Measurements from ENCODE around the gene ARHGAP18.

The ARHGAP18 gene

GRCh38 chr6:129644567-129645015 is 65.4 kb downstream of the ARHGAP18 start:
- DNase-seq, result no peak

- DNase-seq, result no peak
These were observed 66.0 kb downstream of the ARHGAP18 start for GRCh38 chr6:129643968-129644367.

DNA sequence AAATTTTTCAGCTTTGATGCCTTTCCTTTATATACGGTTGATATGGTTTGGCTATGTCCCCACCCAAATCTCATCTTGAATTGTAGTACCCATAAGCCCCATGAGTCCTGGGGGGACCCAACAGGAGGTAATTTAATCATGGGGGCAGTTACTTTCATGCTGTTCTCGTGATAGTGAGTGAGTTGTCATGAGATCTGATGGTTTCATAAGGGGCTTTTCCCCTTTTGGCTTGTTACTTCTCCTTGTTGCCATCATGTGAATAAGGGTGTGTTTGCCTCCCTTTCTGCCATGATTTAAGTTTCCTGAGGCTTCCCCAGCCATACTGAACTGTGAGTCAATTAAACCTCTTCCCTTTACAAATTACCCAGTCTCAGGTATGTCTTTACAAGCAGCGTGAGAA is 66.8 kb downstream of the ARHGAP18 start:
- DNase-seq, result no peak

- no peak for DNase-seq
These were observed 67.7 kb downstream of the ARHGAP18 start for GRCh38 chr6:129642322-129642721.

DNA sequence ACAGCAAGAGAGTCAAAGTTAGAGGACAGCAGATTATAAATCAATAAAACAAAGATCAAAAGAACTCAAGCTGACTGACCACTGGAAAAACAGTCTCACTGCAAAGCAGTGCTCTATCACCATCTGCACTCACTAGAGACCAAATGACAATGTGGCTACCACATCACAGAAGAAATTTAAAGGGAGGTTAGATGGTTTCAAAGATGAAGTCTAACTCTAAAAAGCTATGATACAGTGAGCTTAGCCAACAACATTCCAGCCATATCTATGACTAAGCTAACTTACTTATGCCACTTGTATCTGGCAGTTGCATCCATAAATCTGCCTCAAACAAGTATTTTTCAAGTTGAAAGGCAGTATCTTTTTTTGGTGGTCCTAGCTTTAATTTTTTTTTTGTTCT is 68.6 kb downstream of the ARHGAP18 start:
- DNase-seq, result no peak

- DNase-seq, result no peak
These were observed 71.3 kb downstream of the ARHGAP18 start for GRCh38 chr6:129638686-129639085.

GRCh38 chr6:129638055-129638684 is 71.8 kb downstream of the ARHGAP18 start:
- no peak for DNase-seq

DNA sequence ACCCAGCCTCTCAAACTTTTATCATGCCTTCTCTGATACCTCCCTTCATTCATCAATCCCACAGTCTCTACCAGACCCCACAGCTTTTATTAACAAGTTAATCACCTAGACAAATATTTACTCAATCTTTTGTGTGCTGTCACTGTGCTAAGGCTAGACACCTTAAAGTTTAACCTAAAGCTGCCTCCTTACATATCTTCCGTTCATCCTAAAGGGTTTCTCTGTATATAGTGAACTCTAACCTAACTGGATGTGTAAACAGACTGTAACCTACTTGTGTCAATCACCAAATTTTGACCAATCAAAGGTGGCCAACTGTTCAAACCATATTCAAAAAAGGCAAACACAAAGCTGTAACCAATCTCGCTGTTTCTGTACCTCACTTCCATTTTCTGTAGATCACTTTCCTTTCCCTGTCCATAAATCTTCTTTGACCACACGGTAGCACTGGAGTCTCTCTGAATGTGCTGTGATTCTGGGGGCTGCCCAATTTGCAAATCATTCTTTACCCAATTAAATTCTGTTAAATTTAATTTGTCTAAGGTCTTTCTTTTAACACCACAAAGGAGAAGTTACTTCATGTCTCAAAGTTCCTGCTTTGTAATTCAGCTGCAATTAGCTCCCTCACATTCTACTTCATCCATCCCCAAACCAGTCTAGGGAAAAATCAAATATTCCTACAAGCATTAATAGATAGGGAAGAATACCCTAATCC is 72.5 kb downstream of the ARHGAP18 start:
- DNase-seq, result no peak

- DNase-seq, result no peak
These were observed 74.4 kb downstream of the ARHGAP18 start for GRCh38 chr6:129635396-129636130.

DNA sequence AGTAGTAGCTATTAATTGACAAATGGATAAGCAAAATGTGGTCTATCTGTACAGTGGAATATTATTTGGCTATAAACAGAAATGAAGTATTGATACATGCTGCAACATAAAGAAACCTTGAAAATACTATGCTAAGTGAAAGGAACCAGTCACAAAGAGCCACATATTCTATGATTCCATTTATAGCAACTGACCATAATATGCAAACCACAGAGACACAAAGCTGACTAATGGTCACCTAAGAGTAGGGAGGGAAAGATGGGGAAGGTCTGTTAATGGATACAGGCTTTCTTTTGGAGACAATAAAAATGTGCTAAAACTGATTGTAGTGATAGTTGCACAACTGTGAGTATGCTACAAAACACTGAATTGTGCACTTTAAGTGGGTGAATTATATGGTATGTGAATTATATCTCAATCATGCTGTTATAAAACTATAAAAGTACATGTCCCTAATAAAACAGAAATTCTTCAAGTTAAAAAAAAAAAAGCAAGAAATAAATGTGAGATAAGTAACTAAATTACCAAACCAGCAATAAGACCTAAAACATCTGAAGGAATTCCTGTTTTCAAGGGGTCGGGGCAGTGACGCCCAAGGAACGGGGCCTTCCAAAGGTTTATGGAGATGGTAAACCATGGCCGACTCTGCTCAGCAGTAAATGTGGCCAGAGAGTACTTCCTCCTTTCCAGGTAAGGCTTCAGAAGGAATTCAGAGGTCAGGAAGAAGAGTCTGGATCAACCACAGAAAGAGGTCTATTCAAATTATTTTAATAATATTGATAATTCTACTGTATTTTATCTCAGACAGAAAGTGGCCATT is 75.4 kb downstream of the ARHGAP18 start:
- DNase-seq, result no peak

- DNase-seq, result no peak
These were observed 76.4 kb downstream of the ARHGAP18 start for GRCh38 chr6:129633529-129633928.

GRCh38 chr6:129632172-129632613 is 77.8 kb downstream of the ARHGAP18 start:
- DNase-seq, result no peak

DNA sequence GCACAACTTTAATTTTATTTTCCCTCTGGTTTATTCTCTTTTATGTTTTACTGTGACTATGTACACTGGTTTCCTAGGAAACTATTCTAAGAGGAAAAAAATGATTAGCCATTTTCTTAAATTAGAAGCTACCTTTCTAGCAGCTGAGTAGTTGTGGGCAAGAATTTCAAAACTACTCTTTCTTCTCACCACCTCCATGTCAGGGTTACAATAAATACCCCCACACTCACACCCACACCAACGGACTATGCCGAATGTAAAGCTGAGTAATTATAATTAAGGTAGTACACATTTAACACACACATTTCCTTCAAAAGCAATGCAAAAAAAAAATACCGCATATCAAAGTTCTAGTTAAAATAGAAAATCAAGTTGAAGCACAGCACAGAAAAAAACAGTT is 78.9 kb downstream of the ARHGAP18 start:
- DNase-seq, result no peak

- no peak for DNase-seq
These were observed 79.4 kb downstream of the ARHGAP18 start for GRCh38 chr6:129630596-129630995.

- no peak for DNase-seq
These were observed 81.7 kb downstream of the ARHGAP18 start for GRCh38 chr6:129628101-129628815.

- no peak for DNase-seq
These were observed 85.5 kb downstream of the ARHGAP18 start for GRCh38 chr6:129624488-129624887.

DNA sequence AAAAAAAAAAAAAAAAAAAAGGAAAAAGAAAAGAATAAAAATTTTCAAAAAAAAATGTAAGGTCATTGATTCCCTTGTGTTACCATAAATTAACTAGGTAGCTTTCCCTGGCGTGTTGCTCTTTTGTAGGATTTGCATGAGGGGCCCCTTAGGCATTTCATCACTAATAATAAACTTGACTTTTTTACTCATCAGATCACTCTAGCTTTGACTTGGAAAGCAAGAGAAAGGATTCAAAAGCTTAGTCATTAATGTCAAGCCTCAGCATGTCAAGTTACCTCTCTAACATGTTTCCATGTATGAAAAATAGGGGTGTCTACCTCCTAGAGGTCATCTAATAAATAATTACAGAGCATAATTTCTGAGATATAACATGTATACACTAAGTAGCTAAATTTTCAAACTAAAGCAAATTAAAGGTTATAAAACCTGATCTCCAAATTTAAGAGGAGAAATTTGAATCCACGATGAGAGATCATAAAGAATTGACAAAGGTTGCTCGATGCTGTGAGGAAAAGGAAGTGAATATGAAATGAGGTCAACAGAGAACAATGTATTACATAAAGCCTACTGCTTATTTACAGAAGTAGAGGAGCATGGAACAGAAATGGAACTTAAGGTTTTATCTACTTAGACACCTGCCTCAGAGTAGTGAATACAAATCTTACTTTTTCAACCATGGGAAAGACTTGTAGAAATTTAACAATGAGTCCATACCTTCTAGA is 86.8 kb downstream of the ARHGAP18 start:
- DNase-seq, result no peak

DNA sequence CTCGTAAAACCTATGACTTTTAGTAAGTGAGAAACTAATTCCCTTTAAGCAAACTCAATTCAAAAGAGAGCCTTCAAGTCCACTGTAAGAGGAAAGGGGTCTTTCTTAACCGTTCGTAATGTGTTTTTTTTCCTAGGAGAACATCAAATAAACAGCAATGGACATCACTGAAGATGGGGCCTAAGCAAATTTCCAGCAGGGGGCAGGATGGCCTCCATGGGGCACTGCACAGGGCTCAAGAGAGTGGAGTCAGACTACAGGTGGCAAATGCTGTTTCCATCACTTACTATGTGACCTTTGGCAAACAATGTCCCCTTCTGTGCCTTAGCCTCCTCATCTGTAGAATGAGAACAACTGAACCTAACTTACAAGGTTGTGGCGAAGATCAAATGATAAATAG is 88.7 kb downstream of the ARHGAP18 start:
- DNase-seq, result no peak

- no peak for DNase-seq
These were observed 89.8 kb downstream of the ARHGAP18 start for GRCh38 chr6:129620234-129620610.

- DNase-seq, result no peak
These were observed 90.3 kb downstream of the ARHGAP18 start for GRCh38 chr6:129619579-129620233.
